Ecto neural progenitor cell (in vitro differentiated cells): ENCODE data around the gene PLEKHM1.

Source experiments
- DNase-seq: peaks from one replicate; pipeline ENCODE4 v3.0.0-alpha.2; 2018; ENCODE audit warnings: low spot score

The PLEKHM1 gene

DNA sequence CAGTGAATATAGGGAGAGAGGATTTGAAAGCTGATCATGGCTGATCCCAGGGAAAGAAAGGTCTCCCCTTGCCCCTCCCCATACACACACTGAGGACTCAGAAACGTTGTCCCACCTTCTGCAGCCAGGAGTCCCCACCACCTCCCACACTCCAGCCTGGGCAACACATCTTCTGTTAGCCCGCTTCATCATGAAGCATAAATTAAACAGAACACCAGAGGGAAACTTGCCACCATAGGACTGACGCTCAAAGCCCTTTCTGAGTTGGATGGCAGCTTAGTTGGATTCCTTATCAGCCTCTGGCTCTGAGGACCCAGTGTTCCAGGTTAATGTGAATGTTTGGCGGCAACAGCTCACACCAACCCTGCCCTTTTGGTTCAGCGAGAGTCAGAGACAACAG is 91.7 kb downstream of the PLEKHM1 start:
- DNase-seq: peak; percentile 46

DNA sequence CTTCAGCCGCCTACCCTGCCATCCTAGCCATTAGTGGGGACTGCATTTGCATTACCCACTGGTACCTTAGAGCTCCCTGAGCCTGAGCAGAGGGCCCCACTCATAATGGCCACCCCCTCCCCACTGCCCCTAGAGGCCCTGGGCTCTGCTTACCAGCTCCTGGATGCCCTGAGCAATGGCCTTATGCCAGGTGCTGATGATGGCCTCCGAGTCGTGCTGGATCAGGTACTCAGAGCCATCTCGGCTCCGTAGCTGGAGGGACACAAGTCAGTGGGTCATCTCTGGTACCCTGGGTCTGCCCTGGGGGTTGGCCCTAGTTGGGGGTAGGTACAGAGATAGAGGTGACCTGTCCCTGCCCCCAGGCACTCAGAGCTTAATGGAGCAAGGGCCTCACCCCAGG is 92.7 kb downstream of the PLEKHM1 start:
- peak; percentile 43 for DNase-seq

DNA sequence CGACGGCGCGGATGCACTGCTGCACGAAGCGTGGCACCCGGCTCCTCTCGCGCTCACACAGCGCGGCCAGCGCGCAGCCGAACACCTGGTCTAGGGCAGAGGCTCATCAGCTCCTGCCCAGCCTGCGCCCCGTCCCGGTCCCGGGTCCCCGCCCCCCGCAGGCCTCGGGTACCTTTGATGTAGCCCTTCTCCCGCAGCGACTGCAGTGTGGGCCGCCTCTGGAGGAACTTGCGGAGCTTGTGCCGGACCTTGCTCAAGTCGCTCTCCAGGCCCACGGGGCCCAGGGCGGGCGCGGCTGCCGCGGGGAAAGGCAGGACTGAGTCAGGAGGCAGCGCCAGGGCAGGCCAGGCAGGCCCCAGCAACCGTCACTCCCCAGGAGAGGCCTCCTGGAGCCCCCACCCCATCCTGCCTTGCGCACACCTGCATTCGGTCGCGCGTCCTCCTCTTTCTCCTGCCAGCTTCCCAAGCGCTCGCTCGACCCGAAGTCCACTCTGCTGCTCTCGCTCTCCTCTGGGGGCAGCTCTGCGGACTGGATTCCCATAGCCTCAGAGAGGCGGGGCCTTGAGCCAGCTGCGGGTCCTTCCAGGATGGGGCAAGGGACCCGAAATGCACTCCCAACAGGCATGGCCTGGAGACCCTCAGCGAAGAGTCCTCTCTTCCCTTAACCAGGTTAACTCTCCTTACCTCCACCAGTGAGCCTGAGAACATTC is 93.9 kb downstream of the PLEKHM1 start:
- peak; percentile 50 for DNase-seq

DNA sequence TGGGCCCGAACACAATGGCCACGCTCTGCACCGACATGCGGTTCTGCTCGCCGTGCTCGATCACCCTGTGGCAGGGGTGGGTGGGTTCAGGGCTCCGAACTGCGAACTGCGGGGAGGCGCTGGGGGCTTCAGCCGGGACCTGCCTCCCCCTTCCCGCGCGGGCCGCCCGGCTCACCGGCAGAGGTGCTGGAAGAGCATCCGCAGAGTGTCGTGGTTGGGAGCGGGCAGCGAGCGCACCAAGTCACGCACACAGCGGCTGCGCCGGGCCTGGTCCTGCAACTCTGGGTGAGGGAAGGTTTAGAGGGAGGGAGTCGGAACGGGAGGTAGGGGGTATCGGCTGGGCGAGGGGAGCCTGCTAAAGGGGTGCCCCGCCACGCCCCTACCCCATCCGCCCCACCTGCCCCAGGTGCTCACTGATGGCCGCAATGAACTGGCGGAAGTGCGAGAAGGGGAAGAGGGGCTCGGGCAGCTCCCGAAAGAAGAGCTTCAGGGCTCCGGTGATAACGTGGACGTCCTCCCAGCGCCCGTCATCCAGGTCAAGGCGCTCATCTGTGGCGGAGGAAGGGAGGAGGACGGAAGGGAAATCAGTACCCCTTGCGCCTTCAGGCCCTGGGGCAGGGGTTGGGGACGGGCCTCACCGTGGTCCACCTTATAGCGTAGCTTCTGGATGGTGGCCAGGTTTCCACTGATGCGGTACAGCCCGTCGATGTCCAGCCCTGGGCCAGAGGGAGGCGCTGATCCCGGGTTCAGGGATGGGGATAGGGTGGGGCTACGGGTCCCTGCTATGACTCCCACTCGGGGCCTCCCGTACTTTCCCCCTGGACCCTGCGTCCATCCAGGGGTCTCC is 94.7 kb downstream of the PLEKHM1 start:
- peak; percentile 46 for DNase-seq

- peak; percentile 94 for DNase-seq
These were observed 95.5 kb downstream of the PLEKHM1 start for GRCh38 chr17:45394913-45395568.

- peak; percentile 48 for DNase-seq
These were observed 96.0 kb downstream of the PLEKHM1 start for GRCh38 chr17:45394564-45394912.

GRCh38 chr17:45394091-45394490 is 96.4 kb downstream of the PLEKHM1 start:
- no peak for DNase-seq

DNA sequence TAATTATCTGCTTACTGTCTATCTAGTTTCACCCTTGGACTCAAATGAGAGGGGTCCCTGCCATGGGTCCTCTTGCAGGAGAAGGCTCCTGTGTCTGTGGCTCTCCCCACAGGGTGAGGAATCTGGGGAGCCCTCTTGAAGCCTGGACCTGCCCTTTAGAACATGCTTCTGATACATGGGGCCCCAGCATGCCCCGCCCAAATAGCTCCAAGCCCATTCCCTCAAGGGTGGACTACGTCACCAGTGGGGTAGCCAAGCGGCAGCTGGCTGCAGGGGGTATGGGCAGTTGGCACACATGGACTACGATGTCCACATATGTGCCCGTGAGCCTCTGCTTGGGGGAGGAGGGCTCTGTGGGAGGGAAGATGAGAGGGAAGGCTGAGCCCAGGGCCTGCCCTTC is 97.1 kb downstream of the PLEKHM1 start:
- no peak for DNase-seq

DNA sequence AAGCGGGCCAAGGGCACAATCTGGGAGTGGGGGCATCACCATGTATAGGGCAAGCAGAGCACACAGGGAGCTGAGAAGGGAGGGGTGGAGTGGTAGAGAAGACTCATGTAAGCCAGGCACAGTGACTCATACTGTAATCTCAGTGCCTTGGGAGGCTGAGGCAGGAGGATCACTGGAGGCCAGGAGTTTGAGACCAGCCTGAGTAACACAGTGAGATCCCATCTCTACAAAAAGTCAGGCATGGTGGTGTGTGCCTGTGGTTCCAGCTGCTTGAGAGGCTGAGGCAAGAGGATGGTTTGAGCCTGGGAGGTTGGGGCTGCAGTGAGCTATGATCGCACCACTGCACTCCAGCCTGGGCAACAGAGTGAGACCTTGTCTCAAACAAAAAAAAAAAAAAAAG is 98.6 kb downstream of the PLEKHM1 start:
- no peak for DNase-seq

- DNase-seq: no peak
These were observed 99.2 kb downstream of the PLEKHM1 start for GRCh38 chr17:45391291-45391690.

DNA sequence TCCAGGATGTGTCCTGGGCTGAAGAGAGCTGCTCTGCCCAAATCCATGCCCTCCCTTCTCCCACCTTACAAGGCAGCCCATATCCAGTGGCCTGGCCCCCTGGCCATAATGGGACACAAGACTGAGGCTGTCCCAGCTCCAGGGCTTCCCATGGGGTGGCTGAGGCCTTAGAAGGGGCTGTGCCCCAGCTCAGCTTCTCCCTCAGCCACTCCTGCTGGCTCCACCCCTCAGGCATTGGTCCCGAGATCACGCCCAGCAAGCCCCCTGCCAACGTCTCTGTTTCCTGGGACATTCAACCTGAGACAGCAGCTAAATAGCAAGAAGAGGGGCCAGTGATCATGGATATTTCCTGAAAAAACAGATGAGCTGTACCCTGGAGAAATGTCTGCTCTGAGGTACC is 101.2 kb downstream of the PLEKHM1 start:
- no peak for DNase-seq

DNA sequence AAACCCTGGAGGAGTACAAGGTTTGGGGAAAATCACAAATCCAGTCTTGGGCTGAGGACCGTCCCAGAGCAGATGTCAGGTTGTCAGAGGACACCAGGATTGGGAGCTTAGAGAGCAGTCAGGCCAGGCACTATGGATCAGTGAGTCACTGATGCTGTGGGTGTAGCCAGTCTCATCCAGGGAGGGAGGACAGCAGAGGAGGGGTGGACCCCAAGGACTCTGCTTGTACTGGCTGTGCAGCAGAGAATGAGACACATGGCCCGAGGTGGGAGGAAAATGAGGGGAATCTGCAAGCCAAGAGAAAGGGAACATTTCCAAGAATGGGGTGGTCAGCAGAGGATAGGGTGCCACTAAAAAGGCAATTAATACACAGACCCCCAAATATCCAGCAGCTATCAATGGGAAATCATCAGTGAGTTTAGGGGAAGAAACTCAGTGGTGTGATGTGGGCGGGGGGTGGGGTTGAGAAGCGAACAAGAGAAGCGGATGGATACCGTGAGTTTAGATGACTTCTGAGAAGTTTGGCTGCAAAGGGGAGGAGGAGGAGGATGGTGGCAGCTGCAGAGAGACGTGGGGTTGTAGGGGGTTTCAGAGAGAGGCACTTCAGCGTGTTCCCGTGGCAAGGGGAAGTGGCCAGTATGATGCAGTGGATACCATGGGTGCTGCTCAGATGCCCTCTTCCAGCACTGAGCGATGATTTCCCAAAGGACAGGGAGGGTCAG is 101.8 kb downstream of the PLEKHM1 start:
- no peak for DNase-seq

DNA sequence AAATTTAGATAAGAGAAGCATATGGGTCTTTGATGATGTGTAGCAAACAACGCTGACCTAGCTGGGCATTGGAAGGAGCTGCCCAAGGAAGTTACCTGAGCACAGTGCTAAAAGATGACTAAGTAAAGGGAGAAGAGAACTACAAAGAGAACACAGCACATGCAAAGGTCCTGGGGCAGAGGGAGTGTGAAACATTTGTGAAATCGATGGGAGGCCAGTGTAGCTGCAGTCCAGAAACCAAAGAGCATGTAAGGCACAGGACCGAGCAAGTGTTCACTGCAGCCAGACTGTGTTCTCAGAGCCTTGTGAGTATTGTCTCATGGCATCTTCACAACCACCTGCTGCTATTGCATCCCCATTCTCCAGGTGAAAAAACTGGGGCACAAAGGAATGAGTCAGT is 102.8 kb downstream of the PLEKHM1 start:
- DNase-seq: no peak

DNA sequence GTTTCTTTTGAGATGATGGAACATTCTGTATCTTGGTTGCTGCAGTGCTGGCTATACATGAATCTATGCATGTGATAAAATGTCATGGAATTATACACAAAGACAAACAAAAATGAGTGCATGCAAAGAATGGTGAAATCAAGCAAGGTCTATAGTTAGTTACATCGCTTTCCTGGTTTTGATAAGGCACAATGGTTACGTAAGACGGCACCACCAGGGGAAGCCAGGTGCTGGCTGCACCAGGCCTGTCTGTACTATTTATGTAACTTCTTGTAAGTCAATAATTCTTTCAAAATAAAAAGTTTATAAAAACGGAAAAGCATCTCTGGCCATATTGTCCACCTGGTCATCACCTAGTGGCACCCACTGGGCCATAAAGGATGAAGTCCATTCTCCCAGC is 104.3 kb downstream of the PLEKHM1 start:
- no peak for DNase-seq
